HCT116 (cell line): ENCODE data around the gene KCNIP4. TPM values are rescaled to one million over a fixed set of nuclear protein-coding genes. Genes with fewer than 3 reads are reported as not detected.

Experiments
- ATAC-seq: fragments of 200-7000 bp; cut with Tn5 transposase; 2 replicates; pipeline ENCODE4 v1.9.1; 2020; ENCODE audit warnings: mild to moderate bottlenecking, moderate library complexity
- BruUV-seq: library from RNA; stranded (reverse); fragments of 400-500 nt; replicated peaks from 2 replicates; lab custom pipeline; 2021; lab: Mats Ljungman, UMichigan
- CTCF ChIA-PET: fragments of 300-600 bp; sonication (Branson Sonifier 250); formaldehyde crosslinking; loops from one replicate; lab custom pipeline; 2021; ENCODE audit warnings: antibody characterized with exemption; lab: Charles Lee
- POLR2A ChIA-PET: fragments of 300-600, 350-600 bp; sonication (Branson Sonifier 250); formaldehyde crosslinking; loops from one replicate; lab custom pipeline; 2021; ENCODE audit warnings: antibody characterized with exemption; lab: Charles Lee
- RAD21 ChIA-PET, 2 experiments: fragments of 300-600 bp; sonication (Branson Sonifier 250); formaldehyde crosslinking; loops; one replicate each; lab custom pipeline; 2023; ENCODE audit warnings: low total read pairs in 2 of 2; ENCODE audit not compliant: uncharacterized antibody in 2 of 2, unreplicated experiment in 2 of 2, low non-redundant PET in 1 of 2; lab: Charles Lee
- DNase-seq: peaks from one replicate; pipeline ENCODE4 v3.0.0-alpha.2; 2010; ENCODE audit warnings: low read depth, low spot score
- H2AFZ ChIP-seq: fragments of 200-600 bp; shearing (Covaris generic), sonication (generic); 2 replicates; pipeline ENCODE4 v1.6.1; 2017; ENCODE audit warnings: low read depth, mixed run types, mixed read lengths, antibody characterized with exemption, low read length; ENCODE audit not compliant: poor library complexity, severe bottlenecking
- H3K27ac ChIP-seq: 2 replicates; pipeline ENCODE4 v1.5.1; 2012; ENCODE audit warnings: low read depth, low read length
- H3K27me3 ChIP-seq: fragments of 200-600 bp; sonication (generic); 2 replicates; pipeline ENCODE4 v1.6.1; 2016; ENCODE audit warnings: mixed run types, low read length, mixed read lengths; ENCODE audit not compliant: insufficient read depth
- H3K36me3 ChIP-seq, 2 experiments: fragments of 200-500 bp in 1 of 2; fragments of 200-600 bp in 1 of 2; sonication (Bioruptor generic) in 1 of 2; sonication (generic) in 1 of 2; 2 replicates each; pipeline versions ENCODE4 v1.5.1 to v1.6.1; 2014 to 2016; ENCODE audit warnings: low read length in 2 of 2, inconsistent platforms in 1 of 2, mixed read lengths in 1 of 2, mixed run types in 1 of 2; ENCODE audit not compliant: insufficient read depth in 2 of 2, control insufficient read depth in 1 of 2
- H3K4me1 ChIP-seq, 2 experiments: fragments of 200-600 bp in 1 of 2; sonication (generic) in 1 of 2; 2 replicates each; pipeline versions ENCODE4 v1.5.1 to v1.6.1; 2012 to 2017; ENCODE audit warnings: low read length in 2 of 2, inconsistent platforms in 1 of 2, mild to moderate bottlenecking in 1 of 2, mixed read lengths in 1 of 2, mixed run types in 1 of 2, moderate library complexity in 1 of 2; ENCODE audit not compliant: insufficient read depth in 2 of 2, control insufficient read depth in 1 of 2
- H3K4me2 ChIP-seq: fragments of 200-600 bp; sonication (generic); 2 replicates; pipeline ENCODE4 v1.6.1; 2017; ENCODE audit warnings: mixed run types, low read length, mixed read lengths
- H3K4me3 ChIP-seq, 2 experiments: fragments of 200-600 bp in 1 of 2; sonication (generic) in 1 of 2; replicated peaks in 1 of 2; 2 replicates each; pipeline ENCODE4 v1.5.1; 2011 to 2016; ENCODE audit warnings: low read length in 2 of 2, control low read depth in 1 of 2, low read depth in 1 of 2, mild to moderate bottlenecking in 1 of 2, mixed read lengths in 1 of 2, mixed run types in 1 of 2
- H3K79me2 ChIP-seq: fragments of 200-600 bp; sonication (generic); 2 replicates; pipeline ENCODE4 v1.6.1; 2017; ENCODE audit warnings: mild to moderate bottlenecking, mixed run types, low read length, moderate library complexity, mixed read lengths; ENCODE audit not compliant: insufficient read depth
- H3K9ac ChIP-seq: fragments of 200-600 bp; sonication (generic); 2 replicates; pipeline ENCODE4 v1.6.1; 2016; ENCODE audit warnings: low read length, mixed read lengths
- H3K9me2 ChIP-seq: fragments of 200-600 bp; sonication (generic), shearing (Covaris generic); 2 replicates; pipeline ENCODE4 v1.6.1; 2017; ENCODE audit warnings: mixed run types, mild to moderate bottlenecking, moderate library complexity; ENCODE audit not compliant: insufficient read depth
- H3K9me3 ChIP-seq, 2 experiments: fragments of 200-500 bp in 1 of 2; fragments of 200-600 bp in 1 of 2; sonication (Bioruptor generic) in 1 of 2; sonication (generic) in 1 of 2; 2 replicates each; pipeline ENCODE4 v1.6.1; 2014 to 2017; ENCODE audit warnings: low read length in 2 of 2, mixed read lengths in 2 of 2, inconsistent platforms in 1 of 2, low read depth in 1 of 2, mild to moderate bottlenecking in 1 of 2, mixed run types in 1 of 2, moderate library complexity in 1 of 2; ENCODE audit not compliant: control insufficient read depth in 1 of 2, insufficient read depth in 1 of 2
- H4K20me1 ChIP-seq: fragments of 200-600 bp; sonication (generic), shearing (Covaris generic); 2 replicates; pipeline ENCODE4 v1.6.1; 2017; ENCODE audit warnings: mixed run types, mild to moderate bottlenecking, moderate library complexity; ENCODE audit not compliant: insufficient read depth
- EZH2 ChIP-seq: fragments of 200-600 bp; sonication (generic); IDR thresholded peaks from 2 replicates; pipeline ENCODE4 v1.6.1; 2017; ENCODE audit warnings: antibody characterized with exemption, mixed run types
- EZH2phosphoT487 ChIP-seq: fragments of 200-600 bp; IDR thresholded peaks from 2 replicates; pipeline ENCODE4 v1.6.1; 2018; ENCODE audit warnings: antibody characterized with exemption, borderline replicate concordance
- JUND ChIP-seq: IDR thresholded peaks from 2 replicates; pipeline ENCODE4 v1.6.1; 2012
- MAX ChIP-seq: IDR thresholded peaks from 2 replicates; pipeline ENCODE4 v1.6.1; 2012
- POLR2A ChIP-seq: IDR thresholded peaks from 2 replicates; pipeline ENCODE4 v1.7.0; 2011; ENCODE audit warnings: borderline replicate concordance; ENCODE audit not compliant: insufficient read depth, insufficient read length; ENCODE audit errors: extremely low read depth
- REST ChIP-seq: IDR thresholded peaks from 2 replicates; pipeline ENCODE4 v1.6.1; 2012; ENCODE audit warnings: low read depth
- SP1 ChIP-seq: IDR thresholded peaks from 2 replicates; pipeline ENCODE4 v1.6.1; 2012; ENCODE audit warnings: low read depth
- SRF ChIP-seq: IDR thresholded peaks from 2 replicates; pipeline ENCODE4 v1.6.1; 2012; ENCODE audit warnings: low read depth
- ZBTB33 ChIP-seq: IDR thresholded peaks from 2 replicates; pipeline ENCODE4 v1.6.1; 2011; ENCODE audit warnings: mild to moderate bottlenecking, low read length, moderate library complexity; ENCODE audit not compliant: insufficient replicate concordance; ENCODE audit errors: extremely low read depth
- intact Hi-C: fragments of 100-400 bp; cut with micrococcal nuclease; formaldehyde crosslinking; loops from 2 replicates; pipeline ENCODE4 v1.10.0; 2022
- total RNA-seq: library from RNA; stranded (reverse); gene quantifications from one replicate; pipeline ENCODE4 v1.2.1, GENCODE V29; 2021; ENCODE audit not compliant: unreplicated experiment

The KCNIP4 gene
- total RNA-seq, 1 experiment from 2014 or later: not detected

DNA sequence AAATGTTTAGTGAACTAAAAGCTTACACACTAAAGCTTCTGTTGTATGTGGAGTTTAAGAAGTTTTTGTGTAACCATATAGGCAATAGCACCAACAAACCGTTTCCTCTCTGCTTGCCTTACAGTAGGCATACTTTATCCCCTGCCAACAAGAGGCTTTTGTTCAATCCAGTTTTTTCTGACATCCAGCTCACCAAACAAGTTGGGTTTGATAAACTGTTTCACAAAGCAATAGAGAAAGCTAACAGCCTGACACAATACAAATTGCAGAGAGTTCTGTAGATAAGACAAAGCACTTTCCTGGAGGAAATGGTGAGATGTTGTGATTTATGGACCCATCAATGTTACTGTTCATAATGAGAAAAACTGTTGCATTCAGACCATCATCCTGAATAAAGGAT lies 1194.5 kb downstream of the KCNIP4 start:
- H3K9me2 ChIP-seq: no peaks in the 10 kb centered on the region
- POLR2A ChIA-PET: no interaction called here
- no peak overlapping the region for H3K4me2 ChIP-seq
- no peaks in the 10 kb centered on the region for H3K79me2 ChIP-seq
- CTCF ChIA-PET: no interaction called here
- no peak overlapping the region for H3K27ac ChIP-seq
- RAD21 ChIA-PET: no interaction called here
- no peak overlapping the region for H3K9ac ChIP-seq
- intact Hi-C loops: no loop called here
- H3K36me3 ChIP-seq: no peaks in the 10 kb centered on the region
- no peaks in the 10 kb centered on the region for H3K9me3 ChIP-seq
- TF ChIP-seq MAX (no peak), SRF (no peak), EZH2phosphoT487 (no peak), SP1 (no peak), EZH2 (no peak), ZBTB33 (no peak), REST (no peak), JUND (no peak), POLR2A (no peak)
- H4K20me1 ChIP-seq: no peaks in the 10 kb centered on the region
- no peak overlapping the region for H2AFZ ChIP-seq
- H3K4me3 ChIP-seq: no peak overlapping the region
- H3K4me1 ChIP-seq: no peaks in the 10 kb centered on the region
- no TSS peak for BruUV-seq
- H3K27me3 ChIP-seq: no peaks in the 10 kb centered on the region
- ATAC-seq (no peak), DNase-seq (no peak)
